IMR-90 (cell line): ENCODE data around the gene MIPEP. TPM values are rescaled to one million over a fixed set of nuclear protein-coding genes. Genes with fewer than 3 reads are reported as not detected.

Experiments
- ATAC-seq: fragments of 200-7000 bp; cut with Tn5 transposase; 2 replicates; pipeline ENCODE4 v1.9.1; 2020; ENCODE audit warnings: low read depth, mild to moderate bottlenecking, moderate library complexity
- BruUV-seq: library from RNA; stranded (reverse); fragments of 400-500 nt; replicated peaks from 2 replicates; lab custom pipeline; 2021; lab: Mats Ljungman, UMichigan
- CTCF ChIA-PET: fragments of 300-600 bp; formaldehyde crosslinking; extraction: SDS; loops from one replicate; lab custom pipeline; 2021; ENCODE audit warnings: antibody characterized with exemption; lab: Yijun Ruan, JAX
- POLR2A ChIA-PET: fragments of 300-600 bp; sonication (Branson Sonifier 250); formaldehyde crosslinking; loops from one replicate; lab custom pipeline; 2022; ENCODE audit warnings: antibody characterized with exemption; ENCODE audit not compliant: unreplicated experiment; lab: Charles Lee
- DNase-seq: peaks from one replicate; pipeline ENCODE4 v3.0.0; 2013
- H2AFZ ChIP-seq: replicated peaks from 2 replicates; pipeline ENCODE3; 2013; ENCODE audit warnings: low read length, mild to moderate bottlenecking; ENCODE audit not compliant: poor library complexity
- H2AK5ac ChIP-seq: 2 replicates; pipeline ENCODE4 v1.6.1; 2013; ENCODE audit warnings: low read depth, low read length, inconsistent platforms
- H2AK9ac ChIP-seq: replicated peaks from 2 replicates; pipeline ENCODE3; 2013; ENCODE audit warnings: mild to moderate bottlenecking, low read depth, low read length, moderate library complexity; ENCODE audit not compliant: poor library complexity
- H2BK120ac ChIP-seq: 2 replicates; pipeline ENCODE4 v1.6.1; 2013; ENCODE audit warnings: low read depth, low read length, inconsistent platforms
- H2BK15ac ChIP-seq: 3 replicates; pipeline ENCODE4 v1.6.1; 2013; ENCODE audit warnings: low read depth, low read length, inconsistent platforms
- H2BK20ac ChIP-seq: 2 replicates; pipeline ENCODE4 v1.6.1; 2013; ENCODE audit warnings: low read depth, mild to moderate bottlenecking, inconsistent platforms, low read length, moderate library complexity
- H2BK5ac ChIP-seq: 2 replicates; pipeline ENCODE4 v1.6.1; 2013; ENCODE audit warnings: mild to moderate bottlenecking, low read depth, low read length, inconsistent platforms; ENCODE audit not compliant: poor library complexity, severe bottlenecking
- H3K14ac ChIP-seq: replicated peaks from 2 replicates; pipeline ENCODE4 v1.6.1; 2013; ENCODE audit warnings: low read depth, low read length, inconsistent platforms
- H3K18ac ChIP-seq: 2 replicates; pipeline ENCODE4 v1.6.1; 2013; ENCODE audit warnings: low read depth, low read length, control low read depth
- H3K23ac ChIP-seq: 2 replicates; pipeline ENCODE4 v1.6.1; 2013; ENCODE audit warnings: low read depth, low read length, inconsistent platforms
- H3K27ac ChIP-seq: 2 replicates; pipeline ENCODE4 v1.5.1; 2013; ENCODE audit warnings: mild to moderate bottlenecking, control low read depth, low read length; ENCODE audit not compliant: insufficient read depth
- H3K27me3 ChIP-seq: 2 replicates; pipeline ENCODE4 v1.6.1; 2013; ENCODE audit warnings: low read length; ENCODE audit not compliant: control insufficient read depth, insufficient read depth
- H3K36me3 ChIP-seq: 2 replicates; pipeline ENCODE4 v1.6.1; 2013; ENCODE audit warnings: low read length, mixed read lengths; ENCODE audit not compliant: control insufficient read depth, insufficient read depth
- H3K4ac ChIP-seq: 2 replicates; pipeline ENCODE4 v1.6.1; 2013; ENCODE audit warnings: low read depth, low read length, inconsistent platforms
- H3K4me1 ChIP-seq: 2 replicates; pipeline ENCODE4 v1.6.1; 2013; ENCODE audit warnings: low read length, mixed read lengths; ENCODE audit not compliant: control insufficient read depth, insufficient read depth
- H3K4me2 ChIP-seq: 2 replicates; pipeline ENCODE4 v1.6.1; 2013; ENCODE audit warnings: low read depth, mild to moderate bottlenecking, control low read depth, low read length, moderate library complexity
- H3K4me3 ChIP-seq: 2 replicates; pipeline ENCODE4 v1.5.1; 2013; ENCODE audit warnings: low read depth, mild to moderate bottlenecking, control low read depth, low read length, moderate library complexity; ENCODE audit not compliant: insufficient read depth
- H3K56ac ChIP-seq: 2 replicates; pipeline ENCODE4 v1.6.1; 2013; ENCODE audit warnings: low read length, inconsistent platforms; ENCODE audit not compliant: insufficient read depth; ENCODE audit errors: extremely low read depth
- H3K79me1 ChIP-seq, 2 experiments: 2 replicates each; pipeline ENCODE4 v1.6.1; 2013; ENCODE audit warnings: low read length in 2 of 2, inconsistent platforms in 1 of 2, low read depth in 1 of 2
- H3K9ac ChIP-seq: 2 replicates; pipeline ENCODE4 v1.6.1; 2013; ENCODE audit warnings: low read depth, low read length, control low read depth
- H3K9me1 ChIP-seq: 2 replicates; pipeline ENCODE4 v1.6.1; 2013; ENCODE audit warnings: low read length, inconsistent platforms; ENCODE audit not compliant: insufficient read depth
- H3K9me3 ChIP-seq: 2 replicates; pipeline ENCODE4 v1.6.1; 2013; ENCODE audit warnings: low read length; ENCODE audit not compliant: control insufficient read depth, insufficient read depth
- H4K20me1 ChIP-seq: 2 replicates; pipeline ENCODE4 v1.6.1; 2013; ENCODE audit warnings: low read length, inconsistent platforms; ENCODE audit not compliant: insufficient read depth
- H4K5ac ChIP-seq: 2 replicates; pipeline ENCODE4 v1.6.1; 2013; ENCODE audit warnings: mild to moderate bottlenecking, low read depth, low read length, control low read depth
- H4K8ac ChIP-seq, 2 experiments: 2 replicates each; pipeline ENCODE4 v1.6.1; 2013; ENCODE audit warnings: low read depth in 2 of 2, low read length in 2 of 2, control low read depth in 1 of 2, inconsistent platforms in 1 of 2
- H4K91ac ChIP-seq: 2 replicates; pipeline ENCODE4 v1.6.1; 2013; ENCODE audit warnings: low read depth, low read length, inconsistent platforms; ENCODE audit not compliant: insufficient read depth
- FOS ChIP-seq: fragments of 150-350 bp; IDR thresholded peaks from 2 replicates; pipeline ENCODE4 v1.6.1; 2016; ENCODE audit warnings: low read depth, low read length
- MXI1 ChIP-seq: IDR thresholded peaks from 2 replicates; pipeline ENCODE4 v1.6.1; 2012; ENCODE audit warnings: low read depth, mild to moderate bottlenecking, low read length, moderate library complexity, borderline replicate concordance
- POLR2A ChIP-seq: IDR thresholded peaks from 2 replicates; pipeline ENCODE4 v1.6.1; 2012; ENCODE audit warnings: mild to moderate bottlenecking, low read depth, low read length
- WGBS, 2 experiments: methylation state at CpG; one replicate each; pipeline versions ENCODE4 v1.1.5 to v1.1.7; 2013; ENCODE audit warnings: missing lambda C conversion rate in 2 of 2; ENCODE audit not compliant: insufficient read length in 1 of 2; ENCODE audit errors: extremely low coverage in 2 of 2; 5-methylcytosine and 5-hydroxymethylcytosine counted together
- dilution Hi-C: fragments of 300-500 bp; cut with HindIII; formaldehyde crosslinking; loops from one replicate; pipeline ENCODE4 v1.14.3; 2018; ENCODE audit warnings: low sequenced_read_pairs; ENCODE audit not compliant: unreplicated experiment
- in situ Hi-C: fragments of 300-500 bp; cut with MboI; formaldehyde crosslinking; loops from 3 replicates; pipeline ENCODE4 v1.14.3; 2019; ENCODE audit warnings: low sequenced_read_pairs, inconsistent platforms, mixed read lengths
- intact Hi-C: fragments of 100-400 bp; cut with micrococcal nuclease; formaldehyde crosslinking; loops from 2 replicates; pipeline ENCODE4 v1.10.0; 2022
- polyA plus RNA-seq, 3 experiments: library from polyadenylated mRNA; depleted of rRNA; stranded (reverse); fragments of >200 nt; gene quantifications; 2 replicates each; pipeline ENCODE4 v1.2.3, GENCODE V29; 2012; ENCODE audit warnings: low replicate concordance in 1 of 3
- total RNA-seq: library from RNA; depleted of rRNA; stranded (reverse); fragments of >200 nt; gene quantifications from 2 replicates; pipeline ENCODE4 v1.2.3, GENCODE V29; 2012
- TF ChIP-seq, protein P1 (sequence below): fragments of 150-350 bp; IDR thresholded peaks from 2 replicates; pipeline ENCODE4 v1.6.1; 2017; ENCODE audit warnings: mild to moderate bottlenecking, antibody characterized with exemption, low read length, low read depth

The MIPEP gene
- total and polyA plus RNA-seq, 2 of the 4 experiments (the other 2 are of a cell fraction) = 15.0 to 21.5 TPM

GRCh38 chr13:23688336-23688735 lies 200.9 kb downstream of the MIPEP start:
- dilution Hi-C loops = no loop called here
- Histone ChIP-seq H3K9me1 (no peaks in the 10 kb centered on the region; the same call in 1 of the 2 replicates), H2BK20ac (no peak overlapping the region), H4K91ac (no peak overlapping the region), H2AFZ (no peak overlapping the region), H3K9me3 (no peaks in the 10 kb centered on the region), H3K4me2 (no peak overlapping the region), H3K36me3 (no peaks in the 10 kb centered on the region), H2BK120ac (no peak overlapping the region), H4K20me1 (no peaks in the 10 kb centered on the region), H3K14ac (no peak overlapping the region), H3K27ac (no peak overlapping the region), H3K9ac (no peak overlapping the region), H3K79me1 (no peaks in the 10 kb centered on the region), H3K27me3 (no peaks in the 10 kb centered on the region), H3K4me3 (no peak overlapping the region), H4K8ac (no peak overlapping the region), H2BK15ac (no peak overlapping the region), H3K4me1 (peaks cover 14% of the 10 kb centered on the region), H3K23ac (no peak overlapping the region), H3K56ac (no peak overlapping the region), H2AK9ac (no peak overlapping the region), H3K4ac (0 out of 2 replicates have a peak overlapping the region, but pooled peaks have one; percentile 1), H2BK5ac (no peak overlapping the region), H2AK5ac (no peak overlapping the region), H4K5ac (peak overlapping the region; percentile 86; the same call in 1 of the 2 replicates), H3K18ac (peak overlapping the region; percentile 23; the same call in 1 of the 2 replicates)
- no TSS peak for BruUV-seq
- ATAC-seq (no peak; the same call in 1 of the 2 replicates), DNase-seq (peak; percentile 40)
- TF ChIP-seq, protein P1, sequence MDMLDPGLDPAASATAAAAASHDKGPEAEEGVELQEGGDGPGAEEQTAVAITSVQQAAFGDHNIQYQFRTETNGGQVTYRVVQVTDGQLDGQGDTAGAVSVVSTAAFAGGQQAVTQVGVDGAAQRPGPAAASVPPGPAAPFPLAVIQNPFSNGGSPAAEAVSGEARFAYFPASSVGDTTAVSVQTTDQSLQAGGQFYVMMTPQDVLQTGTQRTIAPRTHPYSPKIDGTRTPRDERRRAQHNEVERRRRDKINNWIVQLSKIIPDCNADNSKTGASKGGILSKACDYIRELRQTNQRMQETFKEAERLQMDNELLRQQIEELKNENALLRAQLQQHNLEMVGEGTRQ = no peak
- TF ChIP-seq POLR2A (no peak), MXI1 (no peak), FOS (no peak)
- ChIA-PET POLR2A (no interaction called here), CTCF (interaction anchor here (0.6 kb wide), 1 partner anchor 269 kb away, joined by 3 read pairs; no protein-coding TSS in a partner anchor)
- in situ Hi-C loops = no loop called here
- WGBS, 2 experiments = no CpG with 5 or more reads among the region's 3 CpGs
- intact Hi-C loops = loop anchor here (10.0 kb wide), 1 partner anchor 314 kb away; no protein-coding TSS in a partner anchor
